GM12878 (cell line): ENCODE results near the gene SLC34A1. TPM values are rescaled to one million over a fixed set of nuclear protein-coding genes. Genes with fewer than 3 reads are reported as not detected.

Experiments
- ATAC-seq: fragments of 200-7000 bp; cut with Tn5 transposase; 3 replicates; pipeline ENCODE4 v1.9.1; 2020; ENCODE audit warnings: mild to moderate bottlenecking, moderate library complexity
- BruUV-seq: library from RNA; stranded (reverse); fragments of 400-500 nt; replicated peaks from 2 replicates; lab custom pipeline; 2021; lab: Mats Ljungman, UMichigan
- CTCF ChIA-PET: fragments of 300-600 bp; sonication (Branson Sonifier 250); formaldehyde crosslinking; extraction: SDS; loops from one replicate; lab custom pipeline; 2021; ENCODE audit warnings: inconsistent platforms; lab: Yijun Ruan, JAX
- POLR2A ChIA-PET: fragments of 350-600 bp; formaldehyde crosslinking; extraction: SDS; loops from one replicate; lab custom pipeline; 2021; ENCODE audit warnings: inconsistent platforms; lab: Charles Lee
- RAD21 ChIA-PET: fragments of 300-600 bp; sonication (Branson Sonifier 250); formaldehyde crosslinking; loops from one replicate; lab custom pipeline; 2023; ENCODE audit warnings: antibody characterized with exemption; ENCODE audit not compliant: unreplicated experiment; lab: Charles Lee
- SMC1A ChIA-PET: fragments of 300-600 bp; sonication (Branson Sonifier 250); formaldehyde crosslinking; loops from one replicate; lab custom pipeline; 2023; ENCODE audit not compliant: unreplicated experiment, uncharacterized antibody; lab: Charles Lee
- DNase-seq: peaks from one replicate; pipeline ENCODE4 v3.0.0-alpha.2; 2011; ENCODE audit warnings: low read depth, low spot score
- FAIRE-seq: peaks from 3 replicates; lab custom pipeline; 2011; peaks lifted over from hg19 to GRCh38; lab: Jason Lieb, UNC
- H2AFZ ChIP-seq: 2 replicates; pipeline ENCODE4 v1.6.0; 2011; ENCODE audit warnings: low read depth, low read length, control low read depth; ENCODE audit not compliant: control insufficient read depth
- H3K27ac ChIP-seq: 2 replicates; pipeline ENCODE4 v1.5.1; 2011; ENCODE audit warnings: control low read depth; ENCODE audit not compliant: control insufficient read depth, insufficient read depth
- H3K27me3 ChIP-seq, 2 experiments: replicated peaks in 1 of 2; 2 replicates each; pipeline versions ENCODE4 v1.6.0 to v1.6.1; 2011; ENCODE audit warnings: low read length in 1 of 2; ENCODE audit not compliant: control insufficient read depth in 2 of 2, insufficient read depth in 2 of 2
- H3K36me3 ChIP-seq, 2 experiments: 2 replicates each; pipeline ENCODE4 v1.5.1; 2011; ENCODE audit warnings: low read length in 1 of 2; ENCODE audit not compliant: control insufficient read depth in 2 of 2, insufficient read depth in 2 of 2
- H3K4me1 ChIP-seq: 2 replicates; pipeline ENCODE4 v1.6.1; 2011; ENCODE audit warnings: mild to moderate bottlenecking, low read length, moderate library complexity, mixed read lengths; ENCODE audit not compliant: control insufficient read depth, insufficient read depth
- H3K4me2 ChIP-seq: 2 replicates; pipeline ENCODE4 v1.6.0; 2011; ENCODE audit warnings: control low read depth; ENCODE audit not compliant: control insufficient read depth, insufficient read depth
- H3K4me3 ChIP-seq: fragments of 200-600 bp; sonication (generic); 2 replicates; pipeline ENCODE4 v1.5.1; 2016
- H3K79me2 ChIP-seq: 2 replicates; pipeline ENCODE4 v1.6.0; 2011; ENCODE audit warnings: low read length; ENCODE audit not compliant: control insufficient read depth, insufficient read depth
- H3K9ac ChIP-seq: 2 replicates; pipeline ENCODE4 v1.8.0; 2011; ENCODE audit warnings: low read length, control low read depth, mixed read lengths; ENCODE audit not compliant: control insufficient read depth, insufficient read depth
- H3K9me3 ChIP-seq: replicated peaks from 3 replicates; pipeline ENCODE4 v1.5.1; 2011; ENCODE audit warnings: mild to moderate bottlenecking, low read length; ENCODE audit not compliant: control insufficient read depth, insufficient read depth
- H4K20me1 ChIP-seq: 2 replicates; pipeline ENCODE4 v1.6.0; 2011; ENCODE audit not compliant: control insufficient read depth, insufficient read depth
- CUX1 ChIP-seq: IDR thresholded peaks from 2 replicates; pipeline ENCODE4 v1.6.1; 2012; ENCODE audit warnings: improper control_type of control experiment, low read depth, low read length; ENCODE audit not compliant: insufficient replicate concordance
- HDAC2 ChIP-seq: fragments of 200-600 bp; sonication (generic); IDR thresholded peaks from 2 replicates; pipeline ENCODE4 v1.6.1; 2017
- NFYB ChIP-seq: IDR thresholded peaks from 2 replicates; pipeline ENCODE4 v1.6.1; 2011; ENCODE audit warnings: low read depth, mild to moderate bottlenecking, low read length, improper control_type of control experiment, moderate library complexity; ENCODE audit not compliant: insufficient read depth
- POLR2AphosphoS5 ChIP-seq: IDR thresholded peaks from 2 replicates; pipeline ENCODE4 v1.6.1; 2011; ENCODE audit warnings: mild to moderate bottlenecking, low read length, inconsistent platforms
- WGBS: methylation state at CpG from one replicate; pipeline ENCODE4 v1.1.6; 2016; ENCODE audit warnings: low lambda C conversion rate; ENCODE audit not compliant: insufficient replicate concordance, insufficient coverage; ENCODE audit errors: missing lambda C conversion rate; 5-methylcytosine and 5-hydroxymethylcytosine counted together
- in situ Hi-C: fragments of 300-500 bp; cut with MboI; formaldehyde crosslinking; loops from 9 replicates; pipeline ENCODE4 v1.14.3; 2018; ENCODE audit warnings: mixed read lengths
- intact Hi-C: fragments of 100-400 bp; cut with micrococcal nuclease; formaldehyde crosslinking; loops from one replicate; pipeline ENCODE4 v1.14.2; 2022; ENCODE audit not compliant: unreplicated experiment
- polyA plus RNA-seq, 11 experiments: library from polyadenylated mRNA; depleted of rRNA in 4 of 11; unstranded in 6 of 11; stranded (reverse) in 5 of 11; fragments of >200 nt; fragmentation: Nextera tagmentation in 4 of 11; fragmentation: Illumina TruSeq in 1 of 11; extraction: Ambion mirVana in 4 of 11; extraction: Trizol in 1 of 11; gene quantifications; 1 replicate in 1 of 11; 2 replicates in 10 of 11; pipeline versions ENCODE4 v1.2.1 to v1.2.3, GENCODE V29; 2011 to 2016; ENCODE audit warnings: inconsistent platforms in 2 of 11, missing spikeins in 2 of 11, low read depth in 1 of 11
- total RNA-seq, 4 experiments: library from RNA; depleted of rRNA in 3 of 4; stranded (reverse); fragments of >200 nt in 3 of 4; fragmentation: Illumina TruSeq in 1 of 4; extraction: Trizol in 1 of 4; gene quantifications; 2 replicates each; pipeline versions ENCODE4 v1.2.1 to v1.2.3, GENCODE V29; 2013 to 2021

Gene SLC34A1
- total and polyA plus RNA-seq, 10 of the 15 experiments (the other 5 are each of a cell fraction or from before 2014, with no cell fraction given), result 0.03 to 0.14 (median 0.09) TPM; not detected in 2

GRCh38 chr5:177428574-177429217 lies 44.5 kb downstream of the SLC34A1 start:
- in situ Hi-C loops, result no loop called here
- WGBS, result 14% methylated on average over 10 of the region's 10 CpGs
- no peak for DNase-seq
- Histone ChIP-seq H3K9me3 (no peaks in the 10 kb centered on the region), H3K4me1 (peaks cover 56% of the 10 kb centered on the region), H3K27me3 (no peaks in the 10 kb centered on the region), H3K79me2 (peaks cover 58% of the 10 kb centered on the region), H3K27ac (peak overlapping the region; percentile 94), H3K4me3 (peak overlapping the region; percentile 83), H3K9ac (peak overlapping the region; percentile 93), H2AFZ (no peak overlapping the region), H3K36me3 (peaks cover 11 to 16% of the 10 kb centered on the region in 2 experiments; a peak in 3 of 4 replicates), H4K20me1 (no peaks in the 10 kb centered on the region), H3K4me2 (peak overlapping the region; percentile 65)
- intact Hi-C loops, result no loop called here
- RAD21 ChIA-PET, result interaction anchor here (1.0 to 11.0 kb wide), 11 partner anchors 15 to 109 kb away, joined by 3 to 288 read pairs (median 5); partner anchors contain the start of genes DOK3, F12 and PRR7
- ATAC-seq, result no peak
- POLR2A ChIA-PET, result interaction anchor here (1.1 to 13.4 kb wide), 11 partner anchors 10 to 127 kb away, joined by 3 to 358 read pairs (median 5); partner anchors contain the start of genes F12, PFN3 and PRR7
- no TSS peak for BruUV-seq
- SMC1A ChIA-PET, result interaction anchor here (0.6 to 7.5 kb wide), 10 partner anchors 10 to 73 kb away, joined by 3 to 73 read pairs (median 14); partner anchors contain the start of genes PFN3 and PRR7
- CTCF ChIA-PET, result interaction anchor here (0.6 to 13.2 kb wide), 14 partner anchors 18 to 391 kb away, joined by 3 to 188 read pairs (median 4); partner anchors contain the start of genes PFN3 and PRR7
- no peak for FAIRE-seq
- no peak for TF ChIP-seq NFYB
- TF ChIP-seq CUX1, result peak; percentile 41
- TF ChIP-seq POLR2AphosphoS5, result no peak
- no peak for TF ChIP-seq HDAC2
